OCI-LY1 (cell line): ENCODE measurements around the gene ARL5C.

Experiments used
- CTCF ChIP-seq: fragments of 200-600 bp; sonication (generic), shearing (Covaris generic); IDR thresholded peaks from 2 replicates; pipeline ENCODE4 v1.5.1; 2017; ENCODE audit warnings: mild to moderate bottlenecking, antibody characterized with exemption, low read length, moderate library complexity, mixed read lengths
- EZH2 ChIP-seq: fragments of 200-600 bp; sonication (generic), shearing (Covaris generic); IDR thresholded peaks from 2 replicates; pipeline ENCODE4 v1.8.0; 2017; ENCODE audit warnings: borderline replicate concordance, mixed run types, mild to moderate bottlenecking, antibody characterized with exemption, low read length, moderate library complexity, mixed read lengths

- TF ChIP-seq CTCF (no peak), EZH2 (no peak)
Observed at GRCh38 chr17:39213852-39214251, 47.9 kb upstream of the ARL5C start.
